Uterus (tissue), 2 donors: Measurements from ENCODE around the gene FADD.

Experiments used
- POLR2A ChIP-seq, 2 donors: fragments of 450-650 bp; IDR thresholded peaks; one replicate each; pipeline ENCODE4 v1.6.1; 2016; ENCODE audit warnings: antibody characterized with exemption in 2 of 2, mild to moderate bottlenecking in 1 of 2, moderate library complexity in 1 of 2
- TF ChIP-seq, protein P1 (sequence below), 4 experiments: fragments of 200-600 bp in 2 of 4; fragments of 450-650 bp in 2 of 4; sonication (generic) in 2 of 4; IDR thresholded peaks; one replicate each; pipeline ENCODE4 v1.5.1; 2016 to 2019; ENCODE audit warnings: antibody characterized with exemption in 4 of 4, mild to moderate bottlenecking in 2 of 4, moderate library complexity in 1 of 4

DNA sequence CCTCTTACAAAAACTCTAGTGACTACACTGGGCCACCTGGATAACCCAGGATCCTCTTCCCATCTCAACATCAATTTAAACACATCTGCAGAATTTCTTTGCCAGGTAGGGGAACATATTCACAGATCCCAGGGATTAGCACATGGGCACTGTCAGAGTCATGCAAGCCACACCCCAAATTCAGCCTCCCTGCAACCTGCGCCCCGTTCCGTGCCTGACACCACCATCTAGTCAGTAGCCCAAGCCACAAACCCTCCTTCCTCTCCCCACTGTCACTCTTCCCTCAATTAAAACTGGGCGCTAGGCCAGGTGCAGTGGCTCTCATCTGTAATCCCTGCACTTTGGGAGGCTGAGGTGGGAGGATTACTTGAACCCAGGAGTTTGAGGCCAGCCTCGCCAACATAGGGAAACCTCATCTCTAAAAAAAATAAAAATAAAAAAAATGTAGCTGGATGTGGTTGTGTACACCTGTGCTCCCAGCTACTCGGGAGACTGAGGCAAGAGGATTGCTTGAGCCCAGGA lies 6.4 kb downstream of the FADD start:
- TF ChIP-seq, protein P1, sequence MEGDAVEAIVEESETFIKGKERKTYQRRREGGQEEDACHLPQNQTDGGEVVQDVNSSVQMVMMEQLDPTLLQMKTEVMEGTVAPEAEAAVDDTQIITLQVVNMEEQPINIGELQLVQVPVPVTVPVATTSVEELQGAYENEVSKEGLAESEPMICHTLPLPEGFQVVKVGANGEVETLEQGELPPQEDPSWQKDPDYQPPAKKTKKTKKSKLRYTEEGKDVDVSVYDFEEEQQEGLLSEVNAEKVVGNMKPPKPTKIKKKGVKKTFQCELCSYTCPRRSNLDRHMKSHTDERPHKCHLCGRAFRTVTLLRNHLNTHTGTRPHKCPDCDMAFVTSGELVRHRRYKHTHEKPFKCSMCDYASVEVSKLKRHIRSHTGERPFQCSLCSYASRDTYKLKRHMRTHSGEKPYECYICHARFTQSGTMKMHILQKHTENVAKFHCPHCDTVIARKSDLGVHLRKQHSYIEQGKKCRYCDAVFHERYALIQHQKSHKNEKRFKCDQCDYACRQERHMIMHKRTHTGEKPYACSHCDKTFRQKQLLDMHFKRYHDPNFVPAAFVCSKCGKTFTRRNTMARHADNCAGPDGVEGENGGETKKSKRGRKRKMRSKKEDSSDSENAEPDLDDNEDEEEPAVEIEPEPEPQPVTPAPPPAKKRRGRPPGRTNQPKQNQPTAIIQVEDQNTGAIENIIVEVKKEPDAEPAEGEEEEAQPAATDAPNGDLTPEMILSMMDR (IDR thresholded peaks at IDR 0.05), result no peak
- no peak for TF ChIP-seq POLR2A (IDR thresholded peaks at IDR 0.05)
